Naive thymus-derived CD8-positive, alpha-beta T cell (primary cell): ENCODE measurements around the gene BOLA1. TPM values are rescaled to one million over a fixed set of nuclear protein-coding genes. Genes with fewer than 3 reads are reported as not detected.
"Not testable (repeated sequence)": the region's sequence is repeated elsewhere in the genome, so short reads cannot be mapped to it uniquely, and the experiment has no call there.

Source experiments
- ATAC-seq, 2 donors: fragments of 150-1000 bp; cut with Tn5 transposase in 1 of 2; sonication (Bioruptor Pico), chemical (Tn5 transposase) in 1 of 2; 1 replicate in 1 of 2; 2 replicates in 1 of 2; pipeline ENCODE4 v1.10.0; 2021; ENCODE audit warnings: mild to moderate bottlenecking in 2 of 2, moderate library complexity in 2 of 2
- POLR2A ChIA-PET: fragments of 350-600 bp; sonication (Branson Sonifier 250); formaldehyde crosslinking; loops from one replicate; lab custom pipeline; 2021; ENCODE audit warnings: antibody characterized with exemption; lab: Charles Lee
- DNase-seq, 10 donors: peaks; one replicate each; pipeline versions ENCODE4 v3.0.0 to v3.0.0-alpha.2; 2020 to 2022
- H3K27ac Mint-ChIP-seq, 10 donors: one replicate each; pipeline ENCODE4 v1.8.0; 2020 to 2022; ENCODE audit warnings: mild to moderate bottlenecking in 10 of 10, mixed read lengths in 10 of 10, moderate library complexity in 4 of 10, inconsistent platforms in 1 of 10
- H3K27me3 Mint-ChIP-seq, 5 donors: one replicate each; pipeline ENCODE4 v1.8.0; 2021 to 2022; ENCODE audit warnings: mixed read lengths in 5 of 5
- H3K36me3 Mint-ChIP-seq, 3 donors: one replicate each; pipeline ENCODE4 v1.8.0; 2020 to 2022; ENCODE audit warnings: mixed read lengths in 3 of 3, mild to moderate bottlenecking in 2 of 3, inconsistent platforms in 1 of 3
- H3K4me1 Mint-ChIP-seq, 4 donors: one replicate each; pipeline ENCODE4 v1.8.0; 2021 to 2022; ENCODE audit warnings: mixed read lengths in 4 of 4
- H3K4me3 Mint-ChIP-seq, 10 donors: one replicate each; pipeline ENCODE4 v1.8.0; 2020 to 2022; ENCODE audit warnings: mild to moderate bottlenecking in 10 of 10, mixed read lengths in 10 of 10, moderate library complexity in 6 of 10, inconsistent platforms in 1 of 10
- H3K9me3 Mint-ChIP-seq, 9 donors: one replicate each; pipeline ENCODE4 v1.8.0; 2020 to 2022; ENCODE audit warnings: mixed read lengths in 9 of 9, mild to moderate bottlenecking in 3 of 9, inconsistent platforms in 1 of 9, moderate library complexity in 1 of 9
- polyA plus RNA-seq, 3 donors: library from polyadenylated mRNA; unstranded; fragments of 300-500 nt; fragmentation: Illumina TruSeq; gene quantifications; one replicate each; pipeline ENCODE4 v1.2.3, GENCODE V29; 2021
- total RNA-seq, 8 experiments: library from RNA in 2 of 8; stranded (reverse) in 2 of 8; gene quantifications; one replicate each; pipeline ENCODE4 v1.2.3 and lab custom pipeline; 2021 to 2026

The BOLA1 gene
- total and polyA plus RNA-seq, 5 experiments from 2014 or later: 19.7 to 34.1 (median 21.6) TPM

GRCh38 chr1:149879556-149879955, 19.8 kb upstream of the BOLA1 start:
- POLR2A ChIA-PET: interaction anchor here (1.8 kb wide), 1 partner anchor 8 kb away, joined by 9 read pairs; a partner anchor contains a TSS
- peak overlapping the region; percentile 22 to 69 (median 52) for H3K4me3 Mint-ChIP-seq
- DNase-seq: peak in 5 of 10 donors; percentile 25 to 71 (median 70)
- peaks cover 22 to 48% (median 41%) of the 10 kb centered on the region in 4 donors for H3K4me1 Mint-ChIP-seq
- H3K36me3 Mint-ChIP-seq: peaks cover 0 to 3% (median 0%) of the 10 kb centered on the region in 3 donors
- peak overlapping the region; percentile 1 to 93 (median 87) for H3K27ac Mint-ChIP-seq
- ATAC-seq: peak; percentile 95 to 97
- no peaks in the 10 kb centered on the region for H3K27me3 Mint-ChIP-seq
- H3K9me3 Mint-ChIP-seq: no peaks in the 10 kb centered on the region

- Mint-ChIP-seq H3K27ac (peak overlapping the region in 9 of 10 donors; percentile 27 to 86 (median 61)), H3K36me3 (peaks cover 0 to 3% (median 0%) of the 10 kb centered on the region in 3 donors), H3K27me3 (no peaks in the 10 kb centered on the region), H3K4me1 (peaks cover 22 to 46% (median 41%) of the 10 kb centered on the region in 4 donors), H3K4me3 (peak overlapping the region in 1 of 10 donors; percentile 16), H3K9me3 (no peaks in the 10 kb centered on the region)
- DNase-seq (no peak), ATAC-seq (no peak)
- POLR2A ChIA-PET: no interaction called here
These were observed 17.5 kb upstream of the BOLA1 start for GRCh38 chr1:149881876-149882275.

GRCh38 chr1:149883598-149884247, 15.6 kb upstream of the BOLA1 start:
- no peak for ATAC-seq
- Mint-ChIP-seq H3K4me1 (peaks cover 21 to 32% (median 28%) of the 10 kb centered on the region in 4 donors), H3K36me3 (no peaks in the 10 kb centered on the region), H3K27me3 (no peaks in the 10 kb centered on the region), H3K9me3 (no peaks in the 10 kb centered on the region), H3K27ac (peak overlapping the region in 4 of 10 donors; percentile 28 to 54 (median 45)), H3K4me3 (peak overlapping the region in 1 of 10 donors; percentile 34)
- POLR2A ChIA-PET: interaction anchor here (1.7 to 7.6 kb wide), 2 partner anchors 16 to 37 kb away, joined by 5 to 353 read pairs; no protein-coding TSS in a partner anchor
- DNase-seq: no peak

GRCh38 chr1:149884433-149885338, 14.7 kb upstream of the BOLA1 start:
- no peaks in the 10 kb centered on the region for H3K9me3 Mint-ChIP-seq
- H3K4me1 Mint-ChIP-seq: peaks cover 15 to 26% (median 18%) of the 10 kb centered on the region in 4 donors
- H3K27ac Mint-ChIP-seq: no peak overlapping the region
- POLR2A ChIA-PET: interaction anchor here (0.6 to 7.6 kb wide), 7 partner anchors 8 to 166 kb away, joined by 3 to 353 read pairs (median 19); partner anchors contain the start of genes OTUD7B and SF3B4
- no peaks in the 10 kb centered on the region for H3K36me3 Mint-ChIP-seq
- no peak overlapping the region for H3K4me3 Mint-ChIP-seq
- ATAC-seq (no peak), DNase-seq (no peak)
- H3K27me3 Mint-ChIP-seq: no peaks in the 10 kb centered on the region

GRCh38 chr1:149885339-149886120, 13.8 kb upstream of the BOLA1 start:
- POLR2A ChIA-PET: interaction anchor here (0.6 to 7.6 kb wide), 17 partner anchors 9 to 1173 kb away, joined by 5 to 353 read pairs (median 17); partner anchors contain the start of genes ANP32E, BOLA1, OTUD7B and PLEKHO1
- no peak overlapping the region for H3K27ac Mint-ChIP-seq
- ATAC-seq (peak; percentile 1 to 3), DNase-seq (peak; percentile 40 to 80 (median 66))
- no peaks in the 10 kb centered on the region for H3K9me3 Mint-ChIP-seq
- no peaks in the 10 kb centered on the region for H3K27me3 Mint-ChIP-seq
- H3K4me1 Mint-ChIP-seq: peaks cover 11 to 20% (median 12%) of the 10 kb centered on the region in 4 donors
- H3K36me3 Mint-ChIP-seq: no peaks in the 10 kb centered on the region
- H3K4me3 Mint-ChIP-seq: no peak overlapping the region

GRCh38 chr1:149886121-149886395, 13.3 kb upstream of the BOLA1 start:
- peak in 1 of 10 donors; percentile 39 for DNase-seq
- H3K4me3 Mint-ChIP-seq, H3K9me3 Mint-ChIP-seq, H3K27me3 Mint-ChIP-seq, H3K27ac Mint-ChIP-seq, H3K36me3 Mint-ChIP-seq: not testable (repeated sequence)
- H3K4me1 Mint-ChIP-seq: peaks cover 11 to 19% (median 12%) of the 10 kb centered on the region in 4 donors
- peak in 1 of 2 donors; percentile 0 for ATAC-seq
- POLR2A ChIA-PET: interaction anchor here (0.6 to 7.6 kb wide), 22 partner anchors 9 to 1395 kb away, joined by 3 to 353 read pairs (median 13); partner anchors contain the start of genes ANP32E, BOLA1, GOLPH3L and OTUD7B

GRCh38 chr1:149886396-149887195, 12.8 kb upstream of the BOLA1 start:
- H3K27ac Mint-ChIP-seq: no peak overlapping the region
- H3K36me3 Mint-ChIP-seq: no peaks in the 10 kb centered on the region
- H3K9me3 Mint-ChIP-seq: no peaks in the 10 kb centered on the region
- H3K4me1 Mint-ChIP-seq: peaks cover 9 to 16% (median 11%) of the 10 kb centered on the region in 4 donors
- POLR2A ChIA-PET: interaction anchor here (0.6 to 7.6 kb wide), 37 partner anchors 7 to 1498 kb away, joined by 3 to 353 read pairs (median 9); partner anchors contain the start of genes ANP32E, BOLA1, GOLPH3L and MCL1
- DNase-seq (peak; percentile 51 to 97 (median 93)), ATAC-seq (peak; percentile 69 to 73)
- no peak overlapping the region for H3K4me3 Mint-ChIP-seq
- H3K27me3 Mint-ChIP-seq: no peaks in the 10 kb centered on the region

- POLR2A ChIA-PET: interaction anchor here (0.8 to 7.6 kb wide), 38 partner anchors 8 to 1499 kb away, joined by 3 to 353 read pairs (median 8); partner anchors contain the start of genes ANP32E, BOLA1, CIART and GOLPH3L
- peaks cover 4 to 11% (median 7%) of the 10 kb centered on the region in 4 donors for H3K4me1 Mint-ChIP-seq
- H3K36me3 Mint-ChIP-seq, H3K27me3 Mint-ChIP-seq, H3K9me3 Mint-ChIP-seq, H3K27ac Mint-ChIP-seq, H3K4me3 Mint-ChIP-seq: not testable (repeated sequence)
- DNase-seq: peak in 1 of 10 donors; percentile 52
- ATAC-seq: peak in 1 of 2 donors; percentile 2
These were observed 12.2 kb upstream of the BOLA1 start for GRCh38 chr1:149887196-149887455.

- Mint-ChIP-seq H3K27me3 (no peaks in the 10 kb centered on the region), H3K4me1 (peaks cover 0 to 6% (median 3%) of the 10 kb centered on the region in 4 donors), H3K27ac (no peak overlapping the region), H3K9me3 (no peaks in the 10 kb centered on the region), H3K36me3 (no peaks in the 10 kb centered on the region), H3K4me3 (no peak overlapping the region)
- DNase-seq: peak; percentile 47 to 95 (median 86)
- ATAC-seq: peak; percentile 65 to 68
- POLR2A ChIA-PET: interaction anchor here (0.5 to 7.6 kb wide), 46 partner anchors 8 to 1499 kb away, joined by 3 to 353 read pairs (median 7); partner anchors contain the start of genes ANP32E, BOLA1, CIART and GOLPH3L
These were observed 11.7 kb upstream of the BOLA1 start for GRCh38 chr1:149887456-149888246.

- ATAC-seq: peak in 1 of 2 donors; percentile 8
These were observed 10.9 kb upstream of the BOLA1 start for GRCh38 chr1:149888247-149888998.

More at GRCh38 chr1:149888247-149888998, 10.9 kb upstream of the BOLA1 start:
- no peaks in the 10 kb centered on the region for H3K36me3 Mint-ChIP-seq
- DNase-seq: peak in 6 of 10 donors; percentile 50 to 81 (median 64)
- POLR2A ChIA-PET: interaction anchor here (0.5 to 7.6 kb wide), 36 partner anchors 8 to 1169 kb away, joined by 3 to 353 read pairs (median 9); partner anchors contain the start of genes ANP32E, BOLA1, CIART and OTUD7B
- no peak overlapping the region for H3K27ac Mint-ChIP-seq
- H3K4me3 Mint-ChIP-seq: no peak overlapping the region
- H3K27me3 Mint-ChIP-seq: no peaks in the 10 kb centered on the region
- no peaks in the 10 kb centered on the region for H3K9me3 Mint-ChIP-seq
- peaks cover 0 to 5% (median 2%) of the 10 kb centered on the region in 4 donors for H3K4me1 Mint-ChIP-seq
